ENCODE results near the gene CEACAM4.
"Not testable (repeated sequence)": the region's sequence is repeated elsewhere in the genome, so short reads cannot be mapped to it uniquely, and the experiment has no call there.

The CEACAM4 gene

GRCh38 chr19:41626877-41627276 is at the start of gene CEACAM4:
Gene CEACAM4, minus strand, starts transcription at chr19:41627074. Its CDS starts 111 bp downstream, at chr19:41626963.
- no peak for DNase-seq

- no peak for DNase-seq
Measured at GRCh38 chr19:41671486-41671885, 44.6 kb upstream of the CEACAM4 start.

- DNase-seq: no peak
Measured at GRCh38 chr19:41670755-41671154, 43.9 kb upstream of the CEACAM4 start.

GRCh38 chr19:41668315-41668714 is 41.4 kb upstream of the CEACAM4 start:
- DNase-seq: no peak

GRCh38 chr19:41666075-41666474 is 39.2 kb upstream of the CEACAM4 start:
- no peak for DNase-seq

- DNase-seq: no peak
Measured at GRCh38 chr19:41657157-41657556, 30.3 kb upstream of the CEACAM4 start.

GRCh38 chr19:41656756-41657155 is 29.9 kb upstream of the CEACAM4 start:
- not testable (repeated sequence) for DNase-seq

GRCh38 chr19:41652250-41652649 is 25.4 kb upstream of the CEACAM4 start:
- no peak for DNase-seq

GRCh38 chr19:41649827-41650226 is 23.0 kb upstream of the CEACAM4 start:
- DNase-seq: no peak

GRCh38 chr19:41646589-41647204 is 19.8 kb upstream of the CEACAM4 start:
- DNase-seq: peak; percentile 44

GRCh38 chr19:41641879-41642485 is 15.1 kb upstream of the CEACAM4 start:
- peak; percentile 64 for DNase-seq

GRCh38 chr19:41638641-41639081 is 11.8 kb upstream of the CEACAM4 start:
- no peak for DNase-seq

- peak; percentile 4 for DNase-seq
Measured at GRCh38 chr19:41637484-41637883, 10.6 kb upstream of the CEACAM4 start.

GRCh38 chr19:41627966-41628675 is 1.2 kb upstream of the CEACAM4 start:
- no peak for DNase-seq

- DNase-seq: no peak
Measured at GRCh38 chr19:41626278-41626677, 596 bp downstream of the CEACAM4 start.

- DNase-seq: no peak
Measured at GRCh38 chr19:41624937-41625336, 1.9 kb downstream of the CEACAM4 start.

- no peak for DNase-seq
Measured at GRCh38 chr19:41624515-41624914, 2.4 kb downstream of the CEACAM4 start.

GRCh38 chr19:41623360-41623759 is 3.5 kb downstream of the CEACAM4 start:
- DNase-seq: no peak

- DNase-seq: no peak
Measured at GRCh38 chr19:41621654-41622053, 5.2 kb downstream of the CEACAM4 start.

GRCh38 chr19:41621226-41621625 is 5.6 kb downstream of the CEACAM4 start:
- no peak for DNase-seq

- no peak for DNase-seq
Measured at GRCh38 chr19:41620171-41620570, 6.7 kb downstream of the CEACAM4 start.

- no peak for DNase-seq
Measured at GRCh38 chr19:41619018-41619556, 7.8 kb downstream of the CEACAM4 start.

GRCh38 chr19:41617941-41618730 is 8.7 kb downstream of the CEACAM4 start:
- DNase-seq: no peak
